ENCODE data around the gene GPR68.

- no peak for TF ChIP-seq CTCF (IDR thresholded peaks at IDR 0.05)
- no peak for TF ChIP-seq POLR2A (IDR thresholded peaks at IDR 0.05)
Measured at GRCh38 chr14:91221270-91221669, 23.2 kb downstream of the GPR68 start.

All from body of pancreas (tissue), 4 donors.